NCI-H2107 treated with DMSO at 0.1 percent for 48 hours (cell line): Measurements from ENCODE around the gene DTNBP1.

Experiments used
- DNase-seq: peaks from one replicate; lab custom pipeline; 2025; ENCODE audit not compliant: unreplicated experiment; lab: John Stamatoyannopoulos, UW

The DTNBP1 gene

DNA sequence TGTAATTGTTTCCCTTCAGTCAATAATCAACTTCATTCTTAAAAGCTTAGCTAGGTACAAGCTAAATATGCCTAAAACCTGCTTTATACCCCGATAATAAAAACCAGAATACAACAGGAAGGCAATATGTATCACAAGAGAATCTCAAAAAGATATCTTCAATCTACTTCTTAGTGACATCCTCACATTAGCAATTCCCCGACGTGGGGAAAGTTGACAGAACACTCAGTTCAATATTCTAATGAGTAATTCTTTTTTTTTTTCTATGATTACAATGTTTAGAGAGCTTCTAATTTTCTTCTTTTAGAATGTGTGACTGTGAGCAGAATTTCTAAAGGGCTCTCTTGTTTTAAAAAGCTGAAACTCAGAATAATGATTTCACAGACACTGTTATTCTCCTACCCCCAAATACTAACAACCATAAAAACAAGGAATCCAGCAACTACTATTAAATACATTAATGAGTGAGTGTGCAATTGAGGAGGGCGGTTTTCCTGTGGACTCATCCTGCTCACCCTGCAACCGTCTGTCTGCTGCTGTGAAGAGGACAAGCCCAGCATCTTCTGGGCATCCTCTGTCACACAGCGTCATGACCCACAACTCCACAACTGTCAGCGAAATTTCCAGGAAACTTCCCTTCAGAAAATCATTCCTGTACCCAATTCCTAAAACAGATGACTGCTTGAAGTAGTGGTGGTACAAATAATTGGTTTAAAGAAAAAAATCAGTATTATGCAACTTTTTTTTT is 68.1 kb downstream of the DTNBP1 start:
- DNase-seq, result no peak

GRCh38 chr6:15593798-15594197 is 69.0 kb downstream of the DTNBP1 start:
- DNase-seq, result no peak

GRCh38 chr6:15592610-15593009 is 70.2 kb downstream of the DTNBP1 start:
- DNase-seq, result no peak

DNA sequence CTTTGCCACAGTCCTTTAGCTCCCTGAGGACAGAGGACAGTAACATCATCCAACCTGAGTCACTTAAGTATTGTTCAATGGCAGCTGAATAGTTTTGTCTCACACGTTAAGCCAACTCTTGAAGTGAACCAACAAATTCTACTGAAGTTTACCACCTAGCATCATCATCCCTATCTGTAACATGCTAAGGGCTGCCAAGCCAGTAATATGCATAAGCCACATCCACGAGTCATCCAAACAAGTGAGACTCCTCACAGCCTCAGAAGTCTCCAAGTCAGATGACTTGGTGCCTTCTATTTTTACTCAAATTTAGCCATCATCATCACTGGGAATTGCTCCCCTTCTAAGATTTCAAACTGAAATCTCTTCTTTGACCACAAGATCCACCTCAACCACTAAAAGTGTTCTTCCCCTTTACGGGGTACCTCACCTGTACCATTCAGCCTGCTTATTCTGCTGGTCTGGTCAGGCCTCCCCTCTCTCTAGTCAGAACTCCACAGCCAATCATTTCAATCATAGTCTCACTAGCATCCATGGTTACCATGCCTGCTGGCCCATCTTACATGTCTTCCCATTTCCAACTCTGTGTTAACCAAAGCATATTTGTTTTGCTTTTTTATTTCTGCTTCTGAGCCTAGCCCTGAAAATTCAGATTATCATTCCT is 73.7 kb downstream of the DTNBP1 start:
- DNase-seq, result no peak

GRCh38 chr6:15586503-15586902 is 76.3 kb downstream of the DTNBP1 start:
- no peak for DNase-seq

DNA sequence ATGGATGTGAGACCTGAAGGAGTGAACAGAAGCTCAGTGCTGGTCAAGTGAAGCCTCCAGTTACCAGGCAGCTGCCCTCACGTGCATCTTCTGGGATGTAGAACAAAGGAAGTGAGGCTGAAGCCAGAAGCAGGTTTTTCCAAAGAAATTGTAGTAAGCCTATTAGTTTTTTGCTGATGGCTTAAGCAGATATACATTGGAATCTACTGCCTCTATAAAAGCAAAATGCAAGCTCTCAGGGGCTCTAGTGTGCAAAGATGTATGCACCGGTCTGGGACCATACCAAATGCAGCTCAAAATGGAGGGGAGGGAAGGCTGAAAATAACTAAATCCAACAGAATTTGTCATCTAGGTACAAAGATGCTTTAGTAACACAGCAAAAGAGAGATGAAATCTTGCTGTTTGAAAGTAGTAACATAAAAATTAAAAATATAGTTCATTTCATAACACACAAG is 77.0 kb downstream of the DTNBP1 start:
- DNase-seq, result no peak

- no peak for DNase-seq
Measured at GRCh38 chr6:15582499-15582898, 80.3 kb downstream of the DTNBP1 start.

- no peak for DNase-seq
Measured at GRCh38 chr6:15581751-15582150, 81.1 kb downstream of the DTNBP1 start.

GRCh38 chr6:15580326-15580725 is 82.5 kb downstream of the DTNBP1 start:
- no peak for DNase-seq

DNA sequence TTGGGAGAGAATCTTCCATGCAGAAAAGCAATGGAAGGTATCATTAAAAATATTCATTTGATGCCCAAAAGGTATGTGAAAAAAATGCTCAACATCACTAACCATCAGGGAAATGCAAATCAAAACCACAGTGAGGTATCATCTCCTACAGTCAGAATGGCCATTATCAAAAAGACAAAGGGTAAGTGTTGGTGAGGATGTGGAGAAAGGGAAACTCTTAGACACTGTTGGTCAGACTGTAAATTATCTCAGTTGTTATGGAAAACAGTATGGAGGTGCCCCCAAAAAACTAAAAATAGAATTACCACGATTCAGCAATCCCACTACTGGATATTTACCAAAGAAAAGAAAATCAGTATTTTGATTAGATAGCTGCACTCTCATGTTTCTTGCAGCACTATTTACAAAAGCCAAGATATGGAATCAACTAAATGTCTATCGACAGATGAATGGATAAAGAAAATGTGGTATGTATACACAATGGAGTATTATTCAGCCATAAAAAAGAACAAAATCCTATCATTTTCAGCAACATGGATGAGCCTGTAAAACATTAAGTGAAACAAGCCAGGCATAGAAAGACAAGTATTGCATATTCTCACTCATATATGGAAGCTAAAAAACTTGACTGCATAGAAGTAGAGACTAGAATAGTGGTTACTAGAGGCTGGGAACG is 84.0 kb downstream of the DTNBP1 start:
- no peak for DNase-seq

DNA sequence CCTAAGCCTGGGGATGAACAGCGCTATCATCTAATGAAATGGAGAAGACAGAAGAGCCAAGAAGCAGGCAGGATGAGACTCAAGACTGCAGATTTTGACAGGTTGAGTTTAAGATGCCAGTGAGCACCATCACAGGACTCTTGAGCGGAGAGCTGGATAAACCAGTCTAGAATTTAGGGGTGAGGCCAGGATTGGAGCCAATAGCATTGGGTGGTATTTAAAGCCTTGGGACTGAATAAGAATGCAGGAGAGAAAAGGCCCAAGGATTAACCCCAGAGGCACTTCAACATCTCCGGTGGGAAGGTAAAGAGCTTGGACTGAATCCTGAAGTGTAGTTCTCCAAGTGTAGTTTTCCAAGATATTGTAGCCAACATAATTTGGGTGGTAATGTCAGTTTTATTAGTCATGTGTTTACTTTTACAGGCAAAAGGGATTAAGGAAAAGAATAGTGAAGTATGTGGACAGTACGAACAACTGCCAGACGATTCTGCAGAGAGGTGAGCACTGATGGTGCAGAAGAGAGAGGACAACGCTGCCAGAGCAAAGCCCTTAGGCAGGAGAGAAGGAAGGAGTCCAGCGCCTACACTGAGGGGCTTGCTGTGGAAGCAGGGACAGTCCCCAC is 85.2 kb downstream of the DTNBP1 start:
- no peak for DNase-seq

DNA sequence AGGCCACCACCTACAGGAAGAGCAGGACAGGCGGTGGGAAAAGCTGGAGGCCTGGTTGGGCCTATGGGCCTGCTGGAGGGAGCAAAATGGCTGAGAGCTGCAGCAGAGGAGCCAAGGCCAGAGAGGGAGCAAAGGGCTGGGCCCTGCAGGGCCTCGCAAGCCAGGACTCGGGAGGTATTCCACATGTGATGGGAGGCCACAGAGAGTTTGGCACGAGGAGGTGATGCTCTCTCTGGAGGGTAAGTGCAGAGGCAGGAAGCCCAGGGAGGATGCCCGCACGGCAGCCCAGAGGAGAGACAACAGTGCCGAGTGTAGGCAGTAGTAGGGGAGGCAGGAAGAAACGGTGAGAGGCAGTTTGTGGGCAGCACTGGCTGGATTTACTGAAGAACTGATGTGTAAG is 85.7 kb downstream of the DTNBP1 start:
- DNase-seq, result no peak

DNA sequence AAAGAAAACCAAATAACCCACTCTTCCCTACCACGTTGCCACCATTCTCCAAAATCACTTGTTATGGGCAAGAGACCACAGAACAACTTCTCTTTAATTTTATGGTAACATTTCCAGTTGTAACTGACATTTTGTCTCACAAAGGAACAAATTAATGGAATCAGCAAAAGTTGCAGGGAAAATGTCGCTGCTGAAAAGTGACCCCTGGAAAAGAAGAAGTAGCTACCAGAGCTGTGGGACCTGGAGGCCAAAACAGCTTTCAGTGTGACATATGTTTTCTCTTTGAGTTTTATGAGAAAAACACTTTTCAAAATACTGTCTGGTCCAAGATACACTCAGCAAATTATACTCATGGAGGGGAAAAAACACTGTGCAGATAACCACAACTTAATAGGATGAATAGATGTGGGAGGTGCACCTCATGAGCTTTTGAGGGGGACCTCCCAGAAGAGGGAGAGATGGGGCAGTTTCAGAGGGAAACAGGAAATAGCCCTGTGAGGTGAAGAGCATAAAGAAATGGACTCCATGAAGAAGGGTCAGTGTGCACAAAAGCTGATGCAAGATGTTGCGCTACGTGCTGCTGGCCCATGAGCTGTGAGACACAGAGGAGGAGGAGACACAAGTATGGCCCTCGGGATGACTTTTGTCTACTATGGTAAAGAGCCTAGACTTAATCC is 87.3 kb downstream of the DTNBP1 start:
- DNase-seq, result no peak

- no peak for DNase-seq
Measured at GRCh38 chr6:15574486-15574885, 88.3 kb downstream of the DTNBP1 start.

DNA sequence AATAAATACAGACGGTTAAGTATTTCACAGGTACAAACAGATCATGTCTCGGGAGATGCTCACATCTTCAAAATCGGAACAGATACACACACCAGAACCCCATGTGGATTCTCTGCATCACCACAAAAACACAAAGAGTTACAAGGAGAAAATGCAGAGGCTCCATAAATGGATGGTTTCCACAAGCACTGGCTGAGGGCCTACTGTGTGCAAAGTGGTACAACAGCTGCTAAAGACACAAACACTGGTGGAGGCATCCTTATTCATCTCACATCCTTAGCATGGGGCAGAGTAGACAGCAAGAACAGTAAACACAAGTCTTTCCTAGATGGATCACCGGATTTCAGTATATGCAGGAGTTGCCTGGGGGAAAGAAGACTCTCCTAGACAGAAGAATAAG is 88.8 kb downstream of the DTNBP1 start:
- no peak for DNase-seq

DNA sequence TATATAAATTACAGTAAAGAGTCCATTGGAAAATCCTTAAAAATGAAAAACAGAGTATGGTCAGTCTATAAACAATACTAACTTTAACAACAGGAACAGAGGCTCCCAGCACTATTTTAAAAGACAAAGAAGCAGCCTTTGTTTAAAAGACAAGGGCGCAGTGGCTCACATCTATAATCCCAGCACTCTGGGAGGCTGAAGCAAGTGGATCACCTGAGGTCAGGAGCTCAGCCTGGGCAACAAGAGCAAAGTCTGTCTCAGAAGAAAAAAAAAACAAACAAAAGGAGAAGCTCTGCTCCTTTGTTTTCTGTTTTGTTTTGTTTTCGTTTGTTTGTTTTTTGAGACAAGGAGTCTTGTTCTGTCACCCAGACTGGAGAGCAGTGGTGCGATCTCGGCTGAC is 89.4 kb downstream of the DTNBP1 start:
- DNase-seq, result no peak

GRCh38 chr6:15572296-15573016 is 90.4 kb downstream of the DTNBP1 start:
- DNase-seq, result no peak

GRCh38 chr6:15570171-15570570 is 92.7 kb downstream of the DTNBP1 start:
- DNase-seq, result no peak

DNA sequence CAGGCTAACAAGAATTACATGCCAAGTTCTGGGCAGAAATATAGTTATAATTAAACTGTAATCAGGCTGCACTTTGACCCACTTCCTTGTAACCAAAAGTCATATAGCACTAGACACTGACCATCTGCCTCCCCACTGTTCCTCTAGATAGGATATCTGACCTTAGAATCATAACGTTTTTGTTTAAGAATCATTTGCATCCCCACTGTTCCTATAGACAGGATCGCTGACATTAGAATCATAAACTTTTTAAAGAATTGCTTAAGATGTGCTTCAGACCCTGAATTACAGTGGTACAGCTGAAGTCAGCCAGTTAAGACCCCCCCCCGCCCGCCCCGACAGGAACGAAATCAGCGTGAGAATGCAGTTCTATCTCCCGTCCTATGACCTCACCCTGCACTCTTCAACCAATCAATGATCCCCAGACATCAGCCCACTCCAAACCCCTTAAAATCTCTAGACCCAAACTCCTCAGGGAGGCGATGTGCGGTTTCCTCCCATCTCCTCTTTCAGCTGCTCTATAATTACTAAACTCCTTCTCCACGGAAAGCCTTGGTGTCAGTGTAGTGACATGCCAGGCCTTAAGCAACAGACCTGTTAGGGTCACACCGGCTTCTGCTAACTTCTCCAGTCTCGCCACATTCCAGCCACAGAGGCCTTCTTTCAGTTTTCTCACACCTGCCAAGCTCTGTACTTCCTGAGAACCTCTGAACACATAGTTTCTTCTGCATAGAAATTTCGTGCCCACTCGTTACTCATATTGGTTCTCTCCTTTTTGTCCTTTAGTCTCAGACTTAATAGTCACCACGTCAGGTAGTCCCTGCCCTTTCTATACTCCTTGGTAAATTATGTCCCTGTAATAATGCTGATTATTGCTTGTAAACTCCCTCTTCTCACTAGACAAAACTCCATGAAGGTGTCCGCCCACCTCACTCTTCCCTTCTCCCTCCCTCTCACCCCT is 93.5 kb downstream of the DTNBP1 start:
- DNase-seq, result no peak
